HEK293 (cell line): ENCODE measurements around the gene TSPAN14.

Experiments used
- CTCF ChIA-PET: fragments of 350-600 bp; formaldehyde crosslinking; extraction: SDS; loops from one replicate; lab custom pipeline; 2021; ENCODE audit warnings: antibody characterized with exemption; lab: Yijun Ruan, JAX
- POLR2A ChIA-PET: fragments of 300-600 bp; formaldehyde crosslinking; extraction: SDS; loops from one replicate; lab custom pipeline; 2020; ENCODE audit warnings: antibody characterized with exemption, inconsistent platforms; lab: Yijun Ruan, JAX
- H3K27ac ChIP-seq: fragments of 200-500 bp; sonication (Bioruptor generic); 2 replicates; pipeline ENCODE4 v1.5.1; 2014; ENCODE audit warnings: low read depth, low read length, control low read depth, inconsistent platforms; ENCODE audit errors: extremely low read depth
- H3K36me3 ChIP-seq, 2 experiments: fragments of 200-500 bp in 1 of 2; sonication (Bioruptor generic) in 1 of 2; 1 replicate in 1 of 2; 2 replicates in 1 of 2; pipeline ENCODE4 v1.5.1; 2014 to 2017; ENCODE audit warnings: inconsistent platforms in 2 of 2, low read length in 2 of 2; ENCODE audit not compliant: control insufficient read depth in 2 of 2, insufficient read depth in 1 of 2
- H3K4me1 ChIP-seq: fragments of 200-500 bp; sonication (Bioruptor generic); 2 replicates; pipeline ENCODE4 v1.5.1; 2014; ENCODE audit warnings: mild to moderate bottlenecking, low read length, inconsistent platforms; ENCODE audit not compliant: control insufficient read depth, insufficient read depth
- H3K4me3 ChIP-seq: 2 replicates; pipeline ENCODE4 v1.5.1; 2011; ENCODE audit warnings: low read depth, mild to moderate bottlenecking, control low read depth, low read length, moderate library complexity
- H3K9me3 ChIP-seq: fragments of 200-500 bp; sonication (Bioruptor generic); 2 replicates; pipeline ENCODE4 v1.5.1; 2014; ENCODE audit warnings: low read depth, low read length, inconsistent platforms; ENCODE audit not compliant: control insufficient read depth, insufficient read depth
- KLF7 ChIP-seq: fragments of 450-650 bp; formaldehyde crosslinking; IDR thresholded peaks from 2 replicates; pipeline ENCODE4 v1.5.1; 2016; ENCODE audit warnings: missing biosample characterization, missing genetic modification characterization, borderline replicate concordance
- TCF7L2 ChIP-seq: IDR thresholded peaks from 2 replicates; pipeline ENCODE4 v1.6.1; 2011; ENCODE audit warnings: low read depth, mild to moderate bottlenecking, inconsistent platforms, low read length, moderate library complexity, borderline replicate concordance
- ZBTB21 ChIP-seq: fragments of 450-650 bp; formaldehyde crosslinking; IDR thresholded peaks from 2 replicates; pipeline ENCODE4 v1.5.1; 2017; ENCODE audit warnings: missing biosample characterization, missing genetic modification characterization
- ZIC2 ChIP-seq: fragments of 450-650 bp; formaldehyde crosslinking; IDR thresholded peaks from 2 replicates; pipeline ENCODE4 v1.5.1; 2016; ENCODE audit warnings: missing biosample characterization, missing genetic modification characterization
- ZNF138 ChIP-seq: fragments of 450-650 bp; formaldehyde crosslinking; IDR thresholded peaks from 2 replicates; pipeline ENCODE4 v1.5.1; 2016; ENCODE audit warnings: missing biosample characterization, missing genetic modification characterization, borderline replicate concordance
- ZNF202 ChIP-seq: fragments of 450-650 bp; formaldehyde crosslinking; IDR thresholded peaks from 2 replicates; pipeline ENCODE4 v1.5.1; 2016; ENCODE audit warnings: missing biosample characterization, missing genetic modification characterization, borderline replicate concordance
- ZNF266 ChIP-seq: fragments of 450-650 bp; formaldehyde crosslinking; IDR thresholded peaks from 2 replicates; pipeline ENCODE4 v1.5.1; 2016; ENCODE audit warnings: missing biosample characterization, missing genetic modification characterization, low read depth
- ZNF324 ChIP-seq: fragments of 450-650 bp; formaldehyde crosslinking; IDR thresholded peaks from 2 replicates; pipeline ENCODE4 v1.5.1; 2016; ENCODE audit warnings: missing biosample characterization, missing genetic modification characterization
- ZNF335 ChIP-seq: fragments of 450-650 bp; formaldehyde crosslinking; conservative IDR thresholded peaks from 2 replicates; pipeline ENCODE4 v1.5.1; 2016; ENCODE audit warnings: missing biosample characterization, missing genetic modification characterization
- ZNF529 ChIP-seq: fragments of 450-650 bp; formaldehyde crosslinking; IDR thresholded peaks from 2 replicates; pipeline ENCODE4 v1.5.1; 2017; ENCODE audit warnings: missing genetic modification characterization, missing biosample characterization; ENCODE audit not compliant: insufficient replicate concordance
- ZNF530 ChIP-seq: fragments of 450-650 bp; formaldehyde crosslinking; IDR thresholded peaks from 2 replicates; pipeline ENCODE4 v1.5.1; 2016; ENCODE audit warnings: low read depth, missing biosample characterization, missing genetic modification characterization
- ZNF544 ChIP-seq: fragments of 450-650 bp; formaldehyde crosslinking; IDR thresholded peaks from 2 replicates; pipeline ENCODE4 v1.5.0; 2017; ENCODE audit warnings: missing biosample characterization, missing genetic modification characterization
- ZNF747 ChIP-seq: fragments of 450-650 bp; formaldehyde crosslinking; IDR thresholded peaks from 2 replicates; pipeline ENCODE4 v1.5.1; 2016; ENCODE audit warnings: missing biosample characterization, missing genetic modification characterization
- ZNF776 ChIP-seq: fragments of 450-650 bp; formaldehyde crosslinking; IDR thresholded peaks from 2 replicates; pipeline ENCODE4 v1.5.0; 2017; ENCODE audit warnings: missing biosample characterization, missing genetic modification characterization, borderline replicate concordance
- ZNF830 ChIP-seq: fragments of 450-650 bp; IDR thresholded peaks from 2 replicates; pipeline ENCODE4 v1.5.0; 2018; ENCODE audit warnings: missing biosample characterization, missing genetic modification characterization, low read depth, mild to moderate bottlenecking, moderate library complexity
- ZSCAN30 ChIP-seq: fragments of 450-650 bp; IDR thresholded peaks from 2 replicates; pipeline ENCODE4 v1.5.1; 2018; ENCODE audit warnings: missing biosample characterization, mild to moderate bottlenecking, missing genetic modification characterization, moderate library complexity
- TF ChIP-seq, protein P1 (sequence below): fragments of 450-650 bp; formaldehyde crosslinking; IDR thresholded peaks from 2 replicates; pipeline ENCODE4 v1.5.1; 2016; ENCODE audit warnings: missing biosample characterization, missing genetic modification characterization
- TF ChIP-seq, protein P2 (sequence below): fragments of 450-650 bp; IDR thresholded peaks from 2 replicates; pipeline ENCODE4 v1.5.1; 2018; ENCODE audit warnings: missing biosample characterization, missing genetic modification characterization
- TF ChIP-seq, protein P3 (sequence below): fragments of 450-650 bp; formaldehyde crosslinking; IDR thresholded peaks from 2 replicates; pipeline ENCODE4 v1.5.1; 2017; ENCODE audit warnings: missing biosample characterization, mild to moderate bottlenecking, missing genetic modification characterization, moderate library complexity

The TSPAN14 gene

DNA sequence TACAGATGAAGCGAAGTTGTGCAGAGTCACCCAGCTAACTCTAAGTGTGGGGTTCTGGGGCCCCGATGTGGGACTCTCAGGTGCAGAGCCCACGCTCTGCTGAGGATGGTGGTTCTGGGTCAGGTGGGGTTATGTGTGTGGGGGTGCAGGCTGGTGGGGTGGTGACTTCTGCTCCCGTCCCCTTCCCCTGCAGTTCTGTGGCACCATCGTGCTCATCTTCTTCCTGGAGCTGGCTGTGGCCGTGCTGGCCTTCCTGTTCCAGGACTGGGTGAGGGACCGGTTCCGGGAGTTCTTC lies 54.9 kb downstream of the TSPAN14 start (continued):
- TF ChIP-seq ZNF138 = no peak
- no peak for TF ChIP-seq ZSCAN30 (tag by site-specific recombination)
- TF ChIP-seq TCF7L2 = no peak
- TF ChIP-seq ZNF747 = no peak

DNA sequence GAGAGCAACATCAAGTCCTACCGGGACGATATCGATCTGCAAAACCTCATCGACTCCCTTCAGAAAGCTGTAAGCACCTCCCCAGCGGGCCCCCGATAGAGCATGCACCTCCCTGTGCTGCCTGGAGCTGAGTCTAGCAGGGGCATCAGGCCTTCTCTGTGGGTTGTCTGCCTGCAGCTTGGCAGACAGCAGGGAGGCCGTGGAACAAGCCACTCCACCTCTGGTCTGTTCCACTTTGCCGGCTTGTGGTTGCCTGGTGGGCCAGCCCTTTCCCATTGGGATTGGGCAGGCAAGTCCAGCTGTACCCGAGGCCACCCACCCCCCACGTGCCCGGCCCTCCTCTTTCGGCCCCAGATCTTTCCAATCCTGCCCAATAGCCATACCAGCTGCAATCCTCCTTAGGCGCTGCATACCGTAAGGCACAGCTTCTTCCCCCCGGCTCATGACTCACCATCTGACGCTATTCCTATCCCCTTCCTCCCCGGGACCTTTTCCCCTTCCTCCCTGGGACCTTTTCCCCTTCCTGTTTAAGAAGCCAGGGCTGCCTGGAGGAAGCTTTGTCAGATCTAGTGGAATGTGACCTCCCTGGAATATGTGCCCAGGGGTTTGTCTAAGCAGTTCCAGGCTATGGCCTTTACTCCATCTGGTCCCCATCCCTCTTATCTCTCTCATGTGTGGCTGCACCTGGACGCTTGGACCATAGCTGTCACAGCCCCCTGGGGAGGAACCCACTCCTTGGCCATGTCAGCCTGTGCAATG lies 55.5 kb downstream of the TSPAN14 start:
- POLR2A ChIA-PET = no interaction called here
- no peak overlapping the region for H3K4me3 ChIP-seq
- H3K27ac ChIP-seq = no peak overlapping the region
- no peaks in the 10 kb centered on the region for H3K4me1 ChIP-seq
- H3K36me3 ChIP-seq = peaks cover 7 to 55% of the 10 kb centered on the region in 2 experiments; a peak in 2 of 3 replicates
- TF ChIP-seq ZIC2 (tag by site-specific recombination) (peak; percentile 68), ZNF202 (no peak)
- TF ChIP-seq, all 188 proteins: peak for 1
- CTCF ChIA-PET = interaction anchor here (0.8 to 2.2 kb wide), 3 partner anchors 12 to 511 kb away, joined by 3 to 18 read pairs (median 4); no protein-coding TSS in a partner anchor
- H3K9me3 ChIP-seq = no peaks in the 10 kb centered on the region

DNA sequence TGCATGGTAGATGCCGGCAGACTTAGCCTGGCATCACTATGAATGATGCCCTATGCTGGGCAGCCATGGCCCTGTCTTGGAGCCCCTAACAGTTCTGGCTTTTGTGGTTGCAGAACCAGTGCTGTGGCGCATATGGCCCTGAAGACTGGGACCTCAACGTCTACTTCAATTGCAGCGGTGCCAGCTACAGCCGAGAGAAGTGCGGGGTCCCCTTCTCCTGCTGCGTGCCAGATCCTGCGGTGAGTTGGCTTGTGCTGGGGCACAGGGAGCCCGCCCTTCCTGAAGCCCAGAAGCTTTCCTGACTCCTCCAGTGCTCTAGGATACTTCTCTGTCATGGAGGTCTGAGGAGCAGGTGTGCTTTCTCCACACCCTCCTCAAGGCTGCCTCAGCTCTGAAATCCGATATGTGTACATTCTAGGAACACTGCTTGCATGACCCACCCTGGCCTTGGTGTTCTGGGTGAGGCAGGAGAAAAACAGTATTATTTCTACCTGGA lies 58.0 kb downstream of the TSPAN14 start:
- ChIA-PET POLR2A (no interaction called here), CTCF (interaction anchor here (1.3 kb wide), 1 partner anchor 67 kb away, joined by 7 read pairs; no protein-coding TSS in a partner anchor)
- no peak for TF ChIP-seq ZNF530 (tag by site-specific recombination)
- TF ChIP-seq KLF7 (tag by site-specific recombination) = no peak
- TF ChIP-seq, protein P1, sequence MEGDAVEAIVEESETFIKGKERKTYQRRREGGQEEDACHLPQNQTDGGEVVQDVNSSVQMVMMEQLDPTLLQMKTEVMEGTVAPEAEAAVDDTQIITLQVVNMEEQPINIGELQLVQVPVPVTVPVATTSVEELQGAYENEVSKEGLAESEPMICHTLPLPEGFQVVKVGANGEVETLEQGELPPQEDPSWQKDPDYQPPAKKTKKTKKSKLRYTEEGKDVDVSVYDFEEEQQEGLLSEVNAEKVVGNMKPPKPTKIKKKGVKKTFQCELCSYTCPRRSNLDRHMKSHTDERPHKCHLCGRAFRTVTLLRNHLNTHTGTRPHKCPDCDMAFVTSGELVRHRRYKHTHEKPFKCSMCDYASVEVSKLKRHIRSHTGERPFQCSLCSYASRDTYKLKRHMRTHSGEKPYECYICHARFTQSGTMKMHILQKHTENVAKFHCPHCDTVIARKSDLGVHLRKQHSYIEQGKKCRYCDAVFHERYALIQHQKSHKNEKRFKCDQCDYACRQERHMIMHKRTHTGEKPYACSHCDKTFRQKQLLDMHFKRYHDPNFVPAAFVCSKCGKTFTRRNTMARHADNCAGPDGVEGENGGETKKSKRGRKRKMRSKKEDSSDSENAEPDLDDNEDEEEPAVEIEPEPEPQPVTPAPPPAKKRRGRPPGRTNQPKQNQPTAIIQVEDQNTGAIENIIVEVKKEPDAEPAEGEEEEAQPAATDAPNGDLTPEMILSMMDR (tag by site-specific recombination) = no peak
- TF ChIP-seq, protein P2, sequence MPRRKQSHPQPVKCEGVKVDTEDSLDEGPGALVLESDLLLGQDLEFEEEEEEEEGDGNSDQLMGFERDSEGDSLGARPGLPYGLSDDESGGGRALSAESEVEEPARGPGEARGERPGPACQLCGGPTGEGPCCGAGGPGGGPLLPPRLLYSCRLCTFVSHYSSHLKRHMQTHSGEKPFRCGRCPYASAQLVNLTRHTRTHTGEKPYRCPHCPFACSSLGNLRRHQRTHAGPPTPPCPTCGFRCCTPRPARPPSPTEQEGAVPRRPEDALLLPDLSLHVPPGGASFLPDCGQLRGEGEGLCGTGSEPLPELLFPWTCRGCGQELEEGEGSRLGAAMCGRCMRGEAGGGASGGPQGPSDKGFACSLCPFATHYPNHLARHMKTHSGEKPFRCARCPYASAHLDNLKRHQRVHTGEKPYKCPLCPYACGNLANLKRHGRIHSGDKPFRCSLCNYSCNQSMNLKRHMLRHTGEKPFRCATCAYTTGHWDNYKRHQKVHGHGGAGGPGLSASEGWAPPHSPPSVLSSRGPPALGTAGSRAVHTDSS (tag by site-specific recombination) = no peak
- no peak for TF ChIP-seq ZNF529 (tag by site-specific recombination)
- no peak for TF ChIP-seq ZNF324 (tag by site-specific recombination)
- Histone ChIP-seq H3K4me1 (no peaks in the 10 kb centered on the region), H3K4me3 (no peak overlapping the region), H3K27ac (no peak overlapping the region), H3K36me3 (peaks cover 7 to 72% of the 10 kb centered on the region in 2 experiments; a peak in 2 of 3 replicates), H3K9me3 (no peaks in the 10 kb centered on the region)

DNA sequence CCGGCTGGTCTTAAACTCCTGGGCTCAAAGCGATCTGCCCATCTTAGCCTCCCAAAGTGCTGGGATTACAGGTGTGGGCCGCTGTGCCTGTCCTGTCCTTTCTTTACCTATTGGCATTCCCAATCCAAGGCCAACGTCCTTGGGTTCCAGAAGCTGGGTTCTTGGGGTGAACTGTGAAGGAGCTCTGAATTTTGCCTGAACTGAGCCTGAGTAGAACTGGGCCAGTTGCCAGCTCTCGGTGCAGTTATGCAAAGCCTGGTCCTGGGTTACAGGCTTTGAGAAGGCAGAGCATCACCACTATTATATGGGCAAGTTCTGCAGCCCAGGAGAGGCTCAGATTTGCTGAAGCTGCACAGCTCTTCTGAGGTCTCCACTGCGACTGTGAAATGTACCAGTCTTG lies 59.0 kb downstream of the TSPAN14 start:
- Histone ChIP-seq H3K4me1 (no peaks in the 10 kb centered on the region), H3K27ac (no peak overlapping the region), H3K36me3 (peaks cover 7 to 80% of the 10 kb centered on the region in 2 experiments; a peak in 2 of 3 replicates), H3K4me3 (no peak overlapping the region), H3K9me3 (no peaks in the 10 kb centered on the region)
- ChIA-PET CTCF (interaction anchor here (0.6 to 2.3 kb wide), 3 partner anchors 8 to 133 kb away, joined by 3 to 9 read pairs (median 3); no protein-coding TSS in a partner anchor), POLR2A (no interaction called here)
- no peak for TF ChIP-seq ZNF776 (tag by site-specific recombination)
- no peak for TF ChIP-seq ZBTB21 (tag by site-specific recombination)
- no peak for TF ChIP-seq ZNF266 (tag by site-specific recombination)
- no peak for TF ChIP-seq ZNF335 (tag by site-specific recombination)
- no peak for TF ChIP-seq ZNF544 (tag by site-specific recombination)
- TF ChIP-seq, protein P3, sequence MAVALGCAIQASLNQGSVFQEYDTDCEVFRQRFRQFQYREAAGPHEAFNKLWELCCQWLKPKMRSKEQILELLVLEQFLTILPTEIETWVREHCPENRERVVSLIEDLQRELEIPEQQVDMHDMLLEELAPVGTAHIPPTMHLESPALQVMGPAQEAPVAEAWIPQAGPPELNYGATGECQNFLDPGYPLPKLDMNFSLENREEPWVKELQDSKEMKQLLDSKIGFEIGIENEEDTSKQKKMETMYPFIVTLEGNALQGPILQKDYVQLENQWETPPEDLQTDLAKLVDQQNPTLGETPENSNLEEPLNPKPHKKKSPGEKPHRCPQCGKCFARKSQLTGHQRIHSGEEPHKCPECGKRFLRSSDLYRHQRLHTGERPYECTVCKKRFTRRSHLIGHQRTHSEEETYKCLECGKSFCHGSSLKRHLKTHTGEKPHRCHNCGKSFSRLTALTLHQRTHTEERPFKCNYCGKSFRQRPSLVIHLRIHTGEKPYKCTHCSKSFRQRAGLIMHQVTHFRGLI (tag by site-specific recombination) = no peak
- TF ChIP-seq ZNF830 (tag by site-specific recombination) = no peak
